Suprapubic skin (tissue), 4 donors: ENCODE measurements around the gene PODXL2.

Source experiments
- EP300 ChIP-seq: sonication (generic); formaldehyde crosslinking; IDR thresholded peaks from one replicate; pipeline ENCODE4 v1.6.1; 2017; ENCODE audit warnings: antibody characterized with exemption
- POLR2A ChIP-seq, 2 donors: fragments of 450-650 bp; IDR thresholded peaks; one replicate each; pipeline ENCODE4 v1.6.1; 2017; ENCODE audit warnings: antibody characterized with exemption in 2 of 2, mild to moderate bottlenecking in 2 of 2, moderate library complexity in 2 of 2
- POLR2AphosphoS5 ChIP-seq, 3 donors: sonication (generic); formaldehyde crosslinking; IDR thresholded peaks; one replicate each; pipeline ENCODE4 v1.6.1; 2017; ENCODE audit warnings: antibody characterized with exemption in 3 of 3
- TF ChIP-seq, protein P1 (sequence below), 2 donors: fragments of 200-600 bp in 1 of 2; fragments of 450-650 bp in 1 of 2; sonication (generic) in 1 of 2; IDR thresholded peaks; one replicate each; pipeline ENCODE4 v1.5.1; 2016 to 2019; ENCODE audit warnings: antibody characterized with exemption in 2 of 2, mild to moderate bottlenecking in 1 of 2, moderate library complexity in 1 of 2

DNA sequence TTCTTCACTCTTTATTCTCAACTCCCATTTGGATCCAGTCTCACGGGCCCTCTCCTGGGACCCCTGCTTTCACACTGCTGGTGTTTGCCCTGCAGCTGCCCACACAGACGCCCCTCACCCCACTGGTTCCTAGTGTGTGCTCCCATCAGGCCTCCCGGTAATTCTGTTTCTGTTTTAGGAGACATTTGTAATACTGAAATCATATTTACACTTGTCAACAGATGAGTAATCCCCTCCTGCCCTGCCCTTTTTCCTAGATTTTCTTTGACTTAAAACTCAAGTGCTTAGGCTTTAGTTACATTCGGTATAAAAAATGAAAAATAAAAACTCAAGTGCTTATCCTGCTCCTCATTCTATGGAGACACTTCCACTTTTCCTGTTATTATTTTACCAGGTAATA, 25.4 kb downstream of the PODXL2 start:
- no peak for TF ChIP-seq EP300
- TF ChIP-seq, protein P1, sequence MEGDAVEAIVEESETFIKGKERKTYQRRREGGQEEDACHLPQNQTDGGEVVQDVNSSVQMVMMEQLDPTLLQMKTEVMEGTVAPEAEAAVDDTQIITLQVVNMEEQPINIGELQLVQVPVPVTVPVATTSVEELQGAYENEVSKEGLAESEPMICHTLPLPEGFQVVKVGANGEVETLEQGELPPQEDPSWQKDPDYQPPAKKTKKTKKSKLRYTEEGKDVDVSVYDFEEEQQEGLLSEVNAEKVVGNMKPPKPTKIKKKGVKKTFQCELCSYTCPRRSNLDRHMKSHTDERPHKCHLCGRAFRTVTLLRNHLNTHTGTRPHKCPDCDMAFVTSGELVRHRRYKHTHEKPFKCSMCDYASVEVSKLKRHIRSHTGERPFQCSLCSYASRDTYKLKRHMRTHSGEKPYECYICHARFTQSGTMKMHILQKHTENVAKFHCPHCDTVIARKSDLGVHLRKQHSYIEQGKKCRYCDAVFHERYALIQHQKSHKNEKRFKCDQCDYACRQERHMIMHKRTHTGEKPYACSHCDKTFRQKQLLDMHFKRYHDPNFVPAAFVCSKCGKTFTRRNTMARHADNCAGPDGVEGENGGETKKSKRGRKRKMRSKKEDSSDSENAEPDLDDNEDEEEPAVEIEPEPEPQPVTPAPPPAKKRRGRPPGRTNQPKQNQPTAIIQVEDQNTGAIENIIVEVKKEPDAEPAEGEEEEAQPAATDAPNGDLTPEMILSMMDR (IDR thresholded peaks at IDR 0.05): no peak
- no peak for TF ChIP-seq POLR2A (IDR thresholded peaks at IDR 0.05)
- no peak for TF ChIP-seq POLR2AphosphoS5 (IDR thresholded peaks at IDR 0.05)
